Stimulated activated CD4-positive, alpha-beta T cell treated with anti-CD3 and anti-CD28 coated beads, Interleukin-15, amount 100 ng/mL, for 1 hour (primary cell): Measurements from ENCODE around the gene ZNF763.
"Not testable (repeated sequence)": the region's sequence is repeated elsewhere in the genome, so short reads cannot be mapped to it uniquely, and the experiment has no call there.

Experiments
- DNase-seq, 2 donors: peaks; one replicate each; pipeline ENCODE4 v3.0.0-alpha.2; 2020; ENCODE audit warnings: low read depth in 1 of 2, low spot score in 1 of 2

ZNF763 gene

DNA sequence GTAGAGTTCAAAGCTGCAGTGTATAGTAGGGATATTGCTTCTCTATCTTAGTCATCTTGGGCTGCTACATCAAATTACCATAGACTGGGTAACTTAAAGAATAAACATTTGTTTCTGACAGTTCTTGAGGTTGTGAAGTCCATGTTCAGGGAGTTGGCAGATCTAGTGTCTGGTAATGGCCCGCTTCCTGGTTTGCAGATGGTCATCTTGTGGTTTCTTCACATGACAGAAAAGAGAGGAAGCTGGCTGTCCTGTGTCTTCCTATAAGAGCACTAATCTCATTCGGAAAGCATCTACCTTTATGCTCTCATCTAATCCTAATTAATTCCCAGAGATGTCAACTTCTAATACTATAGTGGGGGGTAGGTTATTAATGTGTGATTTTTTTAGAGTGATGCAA lies 6.2 kb downstream of the ZNF763 start:
- DNase-seq: no peak

DNA sequence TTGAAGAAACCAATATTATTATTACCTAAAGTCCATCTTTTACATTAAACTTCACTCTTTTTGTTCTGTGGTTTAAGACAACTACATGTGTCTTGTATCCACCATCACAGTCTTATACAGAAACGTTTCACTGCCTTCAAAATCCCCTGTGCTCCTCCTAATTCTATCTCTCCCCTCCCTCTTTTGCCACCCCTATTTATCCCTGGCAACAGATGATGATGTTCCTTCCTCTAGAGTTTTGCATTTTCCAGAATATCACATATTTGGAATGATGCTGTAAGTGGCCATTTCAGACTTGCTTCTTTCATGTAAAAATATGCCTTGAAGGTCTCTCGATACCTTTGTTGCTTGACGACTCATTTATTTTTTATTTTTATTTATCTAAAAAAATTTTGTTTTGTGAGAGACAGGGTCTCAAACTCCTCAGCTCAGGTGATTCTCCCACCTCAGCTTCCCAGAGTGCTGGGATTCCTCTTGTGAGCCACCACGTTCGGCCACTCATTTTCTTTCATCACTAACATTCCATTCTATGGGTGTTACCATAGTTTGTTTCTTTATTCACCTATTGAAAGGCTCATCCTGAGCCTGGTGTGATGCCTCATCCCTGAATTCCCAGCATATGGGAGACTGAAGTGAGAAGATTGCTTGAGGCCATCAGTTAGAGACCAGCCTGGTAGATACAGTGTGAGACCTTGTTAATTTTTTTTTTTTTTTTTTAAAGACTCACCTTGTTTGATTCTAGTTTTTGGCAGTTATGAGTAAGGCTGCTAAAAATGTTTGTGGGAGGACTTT lies 8.4 kb downstream of the ZNF763 start:
- no peak for DNase-seq

DNA sequence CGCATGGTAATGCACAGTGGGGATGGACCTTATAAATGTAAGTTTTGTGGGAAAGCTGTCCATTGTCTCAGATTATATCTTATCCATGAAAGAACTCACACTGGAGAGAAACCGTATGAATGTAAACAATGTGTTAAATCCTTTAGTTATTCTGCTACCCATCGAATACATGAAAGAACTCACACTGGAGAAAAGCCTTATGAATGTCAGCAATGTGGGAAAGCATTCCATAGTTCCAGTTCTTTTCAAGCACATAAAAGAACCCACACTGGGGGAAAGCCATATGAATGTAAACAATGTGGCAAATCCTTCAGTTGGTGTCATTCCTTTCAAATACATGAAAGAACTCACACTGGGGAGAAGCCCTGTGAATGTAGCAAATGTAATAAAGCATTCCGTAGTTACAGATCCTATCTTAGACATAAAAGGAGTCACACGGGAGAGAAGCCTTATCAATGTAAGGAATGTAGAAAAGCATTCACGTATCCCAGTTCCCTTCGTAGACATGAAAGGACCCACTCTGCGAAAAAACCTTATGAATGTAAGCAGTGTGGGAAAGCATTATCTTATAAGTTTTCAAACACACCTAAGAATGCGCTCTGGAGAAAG lies 13.8 kb downstream of the ZNF763 start:
- DNase-seq: no peak

DNA sequence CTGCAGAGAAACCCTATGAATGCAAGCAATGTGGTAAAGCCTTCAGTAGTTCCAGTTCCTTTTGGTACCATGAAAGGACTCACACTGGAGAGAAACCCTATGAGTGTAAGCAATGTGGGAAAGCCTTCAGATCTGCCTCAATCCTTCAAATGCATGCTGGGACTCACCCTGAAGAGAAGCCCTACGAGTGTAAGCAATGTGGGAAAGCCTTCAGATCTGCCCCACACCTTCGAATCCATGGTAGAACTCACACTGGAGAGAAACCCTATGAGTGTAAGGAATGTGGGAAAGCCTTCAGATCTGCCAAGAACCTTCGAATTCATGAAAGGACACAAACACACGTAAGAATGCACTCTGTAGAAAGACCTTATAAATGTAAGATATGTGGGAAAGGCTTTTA lies 14.7 kb downstream of the ZNF763 start:
- no peak for DNase-seq

DNA sequence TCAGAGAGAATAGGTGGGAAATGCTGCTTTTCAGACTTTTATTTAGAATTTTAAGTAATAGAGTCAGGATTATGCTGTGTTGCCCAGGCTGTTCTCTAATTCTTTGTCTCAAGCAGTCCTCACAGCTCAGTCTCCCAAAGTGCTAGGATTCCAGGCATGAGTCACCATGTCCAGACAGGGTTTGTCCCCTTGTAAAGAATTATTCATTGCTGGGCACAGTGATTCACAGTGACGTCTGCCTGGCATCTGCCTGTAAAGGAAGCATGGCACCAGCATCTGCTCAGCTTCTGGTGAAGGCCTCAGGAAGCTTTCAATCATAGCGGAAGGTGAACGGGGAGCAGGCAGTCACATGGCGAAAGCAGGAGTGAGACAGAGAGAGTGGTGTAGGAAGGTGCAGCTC lies 17.7 kb downstream of the ZNF763 start:
- no peak for DNase-seq

DNA sequence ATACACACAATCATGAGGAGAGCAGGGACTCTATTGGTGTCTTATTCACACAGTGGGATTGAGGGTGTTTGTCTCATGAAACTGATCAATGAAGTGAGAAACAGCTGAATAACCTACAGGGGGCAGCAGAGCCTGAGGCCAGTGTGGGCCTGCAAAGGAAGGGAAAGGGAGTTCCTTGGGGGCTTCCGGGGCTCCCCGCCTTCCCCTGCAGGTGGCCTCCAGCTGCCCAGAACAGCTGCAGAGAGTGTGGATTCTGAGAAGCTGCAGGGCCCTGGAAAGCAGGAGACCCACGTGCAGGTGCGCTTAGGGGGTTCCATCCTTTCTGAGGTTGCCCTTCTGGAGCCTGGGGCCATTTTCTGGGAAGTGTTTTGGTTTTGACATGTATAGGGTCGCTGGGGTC lies 20.1 kb downstream of the ZNF763 start:
- no peak for DNase-seq

DNA sequence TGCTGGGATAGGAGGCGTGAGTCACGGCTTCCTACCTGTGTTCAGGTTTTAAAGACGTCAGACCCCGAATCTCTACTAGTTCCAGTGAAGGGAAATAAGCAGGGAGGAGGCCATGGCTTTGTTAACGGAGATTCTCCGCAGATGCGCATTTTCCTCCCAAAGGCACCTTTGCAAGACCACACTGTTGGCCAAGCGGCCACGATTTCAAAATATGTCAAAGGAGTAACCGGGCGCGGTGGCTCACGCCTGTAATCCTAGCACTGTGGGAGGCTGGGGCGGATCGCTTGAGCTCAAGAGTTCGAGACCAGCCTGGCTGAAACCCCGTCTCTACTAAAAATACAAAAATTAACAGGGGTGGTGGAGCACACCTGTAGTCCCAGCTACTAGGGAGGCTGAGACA lies 21.9 kb downstream of the ZNF763 start:
- DNase-seq: no peak

DNA sequence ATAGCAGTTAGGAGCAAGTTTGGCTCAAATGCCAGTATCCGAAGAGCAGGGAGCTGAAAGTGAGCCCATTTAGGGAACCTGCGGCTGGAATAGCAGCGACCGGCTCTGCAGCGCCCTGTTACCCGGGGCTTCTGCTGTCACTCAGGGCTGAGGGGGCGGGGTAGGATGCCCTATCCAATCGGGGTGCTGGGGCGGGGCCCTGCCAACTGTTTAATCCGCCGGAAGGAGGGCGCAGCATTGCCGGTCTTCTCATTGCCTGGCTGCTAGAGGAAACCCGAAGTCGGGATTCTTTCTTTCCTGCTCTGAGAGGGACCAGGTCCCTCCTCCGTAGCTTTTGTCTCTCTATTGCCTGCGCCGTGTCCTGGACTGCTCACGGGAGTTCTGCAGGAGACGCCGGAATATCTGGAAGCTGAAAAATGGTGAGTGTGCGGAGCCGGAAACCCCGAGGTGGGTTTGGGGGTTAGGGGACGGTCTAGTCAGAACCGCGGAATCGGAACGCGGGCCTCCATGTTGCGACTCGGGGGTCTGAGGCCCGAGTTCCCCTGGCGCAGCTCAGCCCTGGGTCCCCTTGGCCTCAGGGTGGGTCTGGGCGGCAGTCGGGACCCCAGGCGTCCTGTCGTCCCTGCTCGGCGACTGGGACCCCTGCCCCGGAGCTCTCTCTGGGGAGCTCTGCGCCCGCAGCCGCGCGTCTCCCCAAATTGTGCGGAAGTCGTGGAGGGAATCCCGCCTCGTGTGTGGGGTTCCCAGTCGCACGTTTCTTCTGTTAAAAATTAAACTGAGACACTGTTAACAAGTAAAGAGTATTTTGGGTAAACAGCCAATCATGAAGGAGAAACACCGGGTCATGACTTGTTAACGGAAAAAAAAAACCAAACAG lies 22.8 kb downstream of the ZNF763 start:
- peak; percentile 80 to 88 for DNase-seq

DNA sequence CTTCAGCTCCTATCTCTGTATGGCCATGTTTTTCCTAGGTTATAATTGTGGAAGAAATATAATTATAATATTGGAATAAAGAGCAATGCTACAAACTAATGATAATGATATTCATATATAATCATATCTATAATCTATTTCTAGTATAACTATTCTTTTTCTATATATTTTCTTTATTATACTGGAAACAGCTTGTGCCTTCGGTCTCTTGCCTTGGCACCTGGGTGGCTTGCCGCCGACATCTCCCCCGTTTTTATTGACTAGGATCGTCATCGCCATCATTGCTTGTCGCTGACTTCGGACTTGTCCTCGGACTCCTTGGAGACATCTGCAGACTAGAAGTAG lies 24.2 kb downstream of the ZNF763 start:
- DNase-seq: no peak

DNA sequence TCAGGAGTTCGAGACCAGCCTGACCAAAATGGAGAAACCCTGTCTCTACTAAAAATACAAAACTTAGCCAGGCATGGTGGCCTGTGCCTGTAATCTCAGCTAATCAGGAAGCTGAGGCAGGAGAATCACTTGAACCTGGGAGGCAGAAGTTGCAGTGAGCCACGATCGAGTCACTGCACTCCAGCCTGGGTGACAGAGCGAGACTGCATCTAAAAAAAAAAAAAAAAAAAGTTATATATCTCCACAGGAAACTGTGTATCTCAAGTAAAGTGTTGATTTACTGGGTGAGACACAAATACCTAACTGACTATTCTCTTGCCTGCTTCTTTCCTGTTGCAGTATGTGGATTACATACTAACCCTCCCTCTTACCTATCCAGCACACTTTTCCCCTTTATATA lies 27.1 kb downstream of the ZNF763 start:
- DNase-seq: not testable (repeated sequence)

DNA sequence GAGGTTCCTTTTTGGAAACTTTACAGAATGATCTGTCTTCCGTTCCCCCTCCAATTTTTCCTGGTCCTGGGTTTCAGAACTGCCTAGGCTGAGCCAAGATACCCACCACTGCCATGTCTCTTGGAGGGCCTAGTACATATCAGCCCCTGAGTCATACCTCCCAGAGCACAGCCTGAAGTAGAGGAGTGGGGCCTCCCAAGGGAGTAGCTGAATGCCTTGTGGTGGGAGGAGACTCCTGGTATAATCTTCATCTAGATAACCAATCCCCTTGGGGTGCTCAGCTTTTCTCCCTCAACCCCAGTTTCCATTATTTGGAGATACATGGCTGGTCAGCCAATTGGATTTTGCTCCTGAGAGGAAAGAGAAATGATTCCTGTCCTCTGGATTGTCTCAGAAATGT lies 30.3 kb downstream of the ZNF763 start:
- DNase-seq: no peak

DNA sequence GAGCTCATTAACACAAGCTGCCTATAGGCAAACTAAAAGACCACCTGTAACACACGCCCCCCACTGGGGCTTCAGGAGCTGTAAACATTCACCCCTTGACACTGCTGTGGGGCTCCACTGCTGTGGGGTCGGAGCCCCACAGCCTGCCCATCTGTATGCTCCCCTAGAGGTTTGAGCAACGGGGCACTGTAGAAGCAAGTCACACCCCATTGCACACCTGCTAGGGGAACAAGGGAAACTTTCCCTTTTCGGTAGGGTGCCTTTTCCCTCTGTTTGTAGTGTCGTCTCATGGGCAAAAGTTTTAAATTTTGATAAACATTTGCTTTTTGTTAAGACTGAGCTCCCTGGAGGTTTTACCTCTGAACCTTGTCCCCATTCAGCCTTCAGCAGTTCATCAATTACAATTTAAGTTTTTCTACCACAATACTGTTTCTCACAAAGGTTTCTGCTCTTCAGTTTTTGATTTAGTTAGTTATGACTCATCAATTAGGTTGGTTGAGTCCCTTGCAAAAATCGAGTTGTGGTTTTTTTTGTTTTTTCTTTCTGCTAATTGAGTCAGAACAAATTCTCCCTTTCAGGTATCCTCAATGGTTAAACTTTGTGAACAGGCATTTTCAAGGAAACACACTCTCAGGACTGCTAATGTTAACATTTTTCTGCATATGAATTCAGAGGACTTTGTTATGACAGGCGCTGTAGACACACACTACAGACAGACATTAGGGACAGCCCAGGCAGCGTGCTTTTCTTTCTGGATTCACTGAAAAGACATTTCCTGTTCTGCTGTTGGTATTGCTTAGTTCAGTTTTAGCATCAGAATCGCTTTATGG lies 35.5 kb downstream of the ZNF763 start:
- DNase-seq: no peak

DNA sequence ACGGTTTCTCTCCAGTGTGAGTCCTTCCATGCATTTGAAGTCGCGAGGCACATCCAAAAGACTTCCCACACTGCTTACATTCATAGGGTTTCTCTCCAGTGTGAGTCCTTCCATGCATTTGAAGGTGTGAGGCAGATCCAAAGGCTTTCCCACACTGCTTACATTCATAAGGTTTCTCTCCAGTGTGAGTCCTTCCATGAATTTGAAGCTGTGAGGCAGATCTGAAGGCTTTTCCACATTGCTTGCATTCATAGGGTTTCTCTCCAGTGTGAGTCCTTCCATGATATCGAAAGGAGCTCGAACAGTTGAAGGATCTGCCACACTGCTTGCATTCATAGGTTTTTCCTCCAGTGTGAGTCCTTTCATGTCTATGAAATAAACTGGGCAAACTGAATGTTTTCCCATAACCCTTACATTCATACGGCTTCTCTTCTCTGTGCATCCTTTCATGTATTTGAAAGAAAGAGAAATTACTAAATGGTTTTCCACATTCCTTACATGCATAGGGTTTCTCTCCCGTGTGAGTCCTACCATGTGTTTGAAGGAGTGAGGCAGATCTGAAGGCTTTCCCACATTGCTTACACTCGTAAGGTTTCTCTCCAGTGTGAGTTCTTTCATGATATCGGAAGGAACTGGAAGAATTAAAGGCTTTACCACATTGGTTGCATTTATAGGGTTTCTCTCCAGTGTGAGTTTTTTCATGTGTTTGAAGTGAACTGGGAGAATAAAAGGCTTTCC lies 50.3 kb downstream of the ZNF763 start:
- no peak for DNase-seq

DNA sequence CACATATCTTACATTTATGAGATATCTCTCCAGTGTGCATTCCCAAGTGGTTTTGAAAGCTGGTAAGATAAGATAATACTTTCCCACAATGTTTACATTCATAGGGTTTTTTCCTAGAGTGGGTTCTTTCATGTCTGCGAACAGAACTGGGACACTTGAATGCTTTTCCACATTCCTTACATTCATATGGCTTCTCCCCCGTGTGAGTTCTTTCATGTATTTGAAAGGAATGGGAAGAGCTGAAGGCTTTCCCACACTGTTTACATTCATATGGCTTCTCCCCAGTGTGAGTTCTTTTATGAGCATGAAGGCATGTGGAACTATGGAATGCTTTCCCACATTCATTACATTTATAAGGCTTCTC lies 50.9 kb downstream of the ZNF763 start:
- DNase-seq: no peak
